Measurements from ENCODE around the gene LRRC47. TPM values are rescaled to one million over a fixed set of nuclear protein-coding genes. Genes with fewer than 3 reads are reported as not detected.

Gene LRRC47
- total RNA-seq, 1 donor from 2014 or later, result 34.2 TPM

- TF ChIP-seq CTCF (IDR thresholded peaks at IDR 0.05), result no peak
- DNase-seq, result no peak
- Histone ChIP-seq H3K9me3 (no peaks in the 10 kb centered on the region), H3K27ac (peak overlapping the region; percentile 67), H3K27me3 (no peaks in the 10 kb centered on the region), H3K36me3 (no peaks in the 10 kb centered on the region), H3K4me1 (peaks cover 29% of the 10 kb centered on the region), H3K4me3 (peak overlapping the region; percentile 83)
- intact Hi-C loops (cut with DNase I), result no loop called here
- ATAC-seq, result no peak
Observed at GRCh38 chr1:3795453-3796214, 664 bp downstream of the LRRC47 start.

GRCh38 chr1:3790952-3791351 lies 5.3 kb downstream of the LRRC47 start:
- Histone ChIP-seq H3K27me3 (no peaks in the 10 kb centered on the region), H3K9me3 (no peaks in the 10 kb centered on the region), H3K27ac (no peak overlapping the region), H3K4me3 (no peak overlapping the region), H3K4me1 (peaks cover 26% of the 10 kb centered on the region), H3K36me3 (peaks cover 19% of the 10 kb centered on the region)
- intact Hi-C loops (cut with DNase I), result no loop called here
- no peak for DNase-seq
- ATAC-seq, result no peak
- no peak for TF ChIP-seq CTCF (IDR thresholded peaks at IDR 0.05)

GRCh38 chr1:3790500-3790923 lies 5.8 kb downstream of the LRRC47 start:
- H3K9me3 ChIP-seq, result no peaks in the 10 kb centered on the region
- peaks cover 23% of the 10 kb centered on the region for H3K36me3 ChIP-seq
- no peak overlapping the region for H3K27ac ChIP-seq
- no peak overlapping the region for H3K4me3 ChIP-seq
- intact Hi-C loops (cut with DNase I), result no loop called here
- TF ChIP-seq CTCF (IDR thresholded peaks at IDR 0.05), result no peak
- ATAC-seq (no peak), DNase-seq (no peak)
- peaks cover 25% of the 10 kb centered on the region for H3K4me1 ChIP-seq
- no peaks in the 10 kb centered on the region for H3K27me3 ChIP-seq

- H3K27me3 ChIP-seq, result no peaks in the 10 kb centered on the region
- H3K36me3 ChIP-seq, result peaks cover 32% of the 10 kb centered on the region
- ATAC-seq, result no peak
- H3K4me1 ChIP-seq, result peaks cover 16% of the 10 kb centered on the region
- intact Hi-C loops (cut with DNase I), result no loop called here
- no peak for DNase-seq
- no peak overlapping the region for H3K4me3 ChIP-seq
- TF ChIP-seq CTCF (IDR thresholded peaks at IDR 0.05), result no peak
- no peaks in the 10 kb centered on the region for H3K9me3 ChIP-seq
- no peak overlapping the region for H3K27ac ChIP-seq
Observed at GRCh38 chr1:3789421-3790300, 6.6 kb downstream of the LRRC47 start.

GRCh38 chr1:3788756-3789420 lies 7.4 kb downstream of the LRRC47 start:
- Histone ChIP-seq H3K36me3 (peaks cover 39% of the 10 kb centered on the region), H3K9me3 (no peaks in the 10 kb centered on the region), H3K27me3 (no peaks in the 10 kb centered on the region), H3K4me3 (no peak overlapping the region), H3K4me1 (peaks cover 8% of the 10 kb centered on the region), H3K27ac (no peak overlapping the region)
- TF ChIP-seq CTCF (IDR thresholded peaks at IDR 0.05), result no peak
- ATAC-seq (no peak), DNase-seq (no peak)
- intact Hi-C loops (cut with DNase I), result no loop called here
